Measurements from ENCODE around the gene ADD3. TPM values are rescaled to one million over a fixed set of nuclear protein-coding genes. Genes with fewer than 3 reads are reported as not detected.

Gene ADD3
- total RNA-seq, 1 experiment from 2014 or later: 32.4 TPM

GRCh38 chr10:110142965-110143364 is 135.2 kb downstream of the ADD3 start:
- Histone ChIP-seq H3K9me3 (ENCODE audit: control insufficient read depth, insufficient read depth, low read depth, low read length) (no peaks in the 10 kb centered on the region), H3K27me3 (ENCODE audit: control insufficient read depth, insufficient read depth, low read length) (no peaks in the 10 kb centered on the region; the same call in 1 of the 2 replicates), H3K4me1 (ENCODE audit: control insufficient read depth, insufficient read depth, low read length) (no peaks in the 10 kb centered on the region), H3K27ac (ENCODE audit: low read length) (no peak overlapping the region), H3K4me3 (ENCODE audit: low read depth in 2 of 2, low read length in 2 of 2) (no peak overlapping the region), H3K36me3 (ENCODE audit: control insufficient read depth, insufficient read depth, low read length) (no peaks in the 10 kb centered on the region)
- no TSS peak for BruUV-seq (replicated peaks)
- in situ Hi-C loops (cut with HindIII; ENCODE audit: low pct_unique_long_range_greater_than_20kb, low sequenced_read_pairs) (no loop called here), intact Hi-C loops (cut with micrococcal nuclease; ENCODE audit: unreplicated experiment) (no loop called here)
- TF ChIP-seq POLR2AphosphoS5 (IDR thresholded peaks at IDR 0.05; ENCODE audit: low read depth, low read length) (no peak), SIN3A (IDR thresholded peaks at IDR 0.05; ENCODE audit: borderline replicate concordance, insufficient read depth, low read depth, low read length) (no peak), CTCF (IDR thresholded peaks at IDR 0.05) (no peak), TCF7L2 (IDR thresholded peaks at IDR 0.05; ENCODE audit: low read depth, low read length) (no peak), REST (IDR thresholded peaks at IDR 0.05; ENCODE audit: insufficient read depth in 1 of 2, low read depth in 2 of 2, low read length in 1 of 2) (no peak)
- ChIA-PET POLR2A (no interaction called here), CTCF (no interaction called here)
- no peak for ATAC-seq
- DNase-seq (ENCODE audit: low read depth, low spot score): no peak

GRCh38 chr10:110144507-110144906 is 136.7 kb downstream of the ADD3 start:
- ATAC-seq (no peak), DNase-seq (ENCODE audit: low read depth, low spot score) (no peak)
- H3K27me3 ChIP-seq (ENCODE audit: control insufficient read depth, insufficient read depth, low read length): no peaks in the 10 kb centered on the region; the same call in 1 of the 2 replicates
- TF ChIP-seq CTCF (IDR thresholded peaks at IDR 0.05): no peak
- no peak for TF ChIP-seq POLR2AphosphoS5 (IDR thresholded peaks at IDR 0.05; ENCODE audit: low read depth, low read length)
- TF ChIP-seq SIN3A (IDR thresholded peaks at IDR 0.05; ENCODE audit: borderline replicate concordance, insufficient read depth, low read depth, low read length): no peak
- no peak for TF ChIP-seq TCF7L2 (IDR thresholded peaks at IDR 0.05; ENCODE audit: low read depth, low read length)
- TF ChIP-seq REST (IDR thresholded peaks at IDR 0.05; ENCODE audit: insufficient read depth in 1 of 2, low read depth in 2 of 2, low read length in 1 of 2): no peak
- in situ Hi-C loops (cut with HindIII; ENCODE audit: low pct_unique_long_range_greater_than_20kb, low sequenced_read_pairs) (no loop called here), intact Hi-C loops (cut with micrococcal nuclease; ENCODE audit: unreplicated experiment) (no loop called here)
- ChIA-PET CTCF (no interaction called here), POLR2A (no interaction called here)
- H3K27ac ChIP-seq (ENCODE audit: low read length): no peak overlapping the region
- no peaks in the 10 kb centered on the region for H3K36me3 ChIP-seq (ENCODE audit: control insufficient read depth, insufficient read depth, low read length)
- BruUV-seq (replicated peaks): no TSS peak
- no peaks in the 10 kb centered on the region for H3K9me3 ChIP-seq (ENCODE audit: control insufficient read depth, insufficient read depth, low read depth, low read length)
- no peaks in the 10 kb centered on the region for H3K4me1 ChIP-seq (ENCODE audit: control insufficient read depth, insufficient read depth, low read length)
- no peak overlapping the region for H3K4me3 ChIP-seq (ENCODE audit: low read depth in 2 of 2, low read length in 2 of 2)

Data from Panc1 (cell line).